ENCODE data around the gene MFAP2.
"Not testable (repeated sequence)": the region's sequence is repeated elsewhere in the genome, so short reads cannot be mapped to it uniquely, and the experiment has no call there.

The MFAP2 gene

GRCh38 chr1:16979475-16980327 lies 719 bp downstream of the MFAP2 start:
- DNase-seq (ENCODE audit: low spot score): peak; percentile 71

GRCh38 chr1:16978567-16979474 lies 1.6 kb downstream of the MFAP2 start:
- peak; percentile 40 for DNase-seq (ENCODE audit: low spot score)

- DNase-seq (ENCODE audit: low spot score): no peak
Observed at GRCh38 chr1:16978139-16978538, 2.3 kb downstream of the MFAP2 start.

- DNase-seq (ENCODE audit: low spot score): no peak
Observed at GRCh38 chr1:16977377-16977776, 3.0 kb downstream of the MFAP2 start.

- no peak for DNase-seq (ENCODE audit: low spot score)
Observed at GRCh38 chr1:16976966-16977365, 3.5 kb downstream of the MFAP2 start.

GRCh38 chr1:16975838-16976237 lies 4.6 kb downstream of the MFAP2 start:
- no peak for DNase-seq (ENCODE audit: low spot score)

GRCh38 chr1:16975211-16975610 lies 5.2 kb downstream of the MFAP2 start:
- no peak for DNase-seq (ENCODE audit: low spot score)

- DNase-seq (ENCODE audit: low spot score): no peak
Observed at GRCh38 chr1:16973215-16973614, 7.2 kb downstream of the MFAP2 start.

GRCh38 chr1:16972189-16972895 lies 8.1 kb downstream of the MFAP2 start:
- no peak for DNase-seq (ENCODE audit: low spot score)

- DNase-seq (ENCODE audit: low spot score): peak; percentile 77
Observed at GRCh38 chr1:16971341-16972188, 8.9 kb downstream of the MFAP2 start.

- no peak for DNase-seq (ENCODE audit: low spot score)
Observed at GRCh38 chr1:16970132-16970910, 10.1 kb downstream of the MFAP2 start.

- DNase-seq (ENCODE audit: low spot score): no peak
Observed at GRCh38 chr1:16969651-16970050, 10.8 kb downstream of the MFAP2 start.

GRCh38 chr1:16969057-16969611 lies 11.3 kb downstream of the MFAP2 start:
- DNase-seq (ENCODE audit: low spot score): no peak

GRCh38 chr1:16968372-16968771 lies 12.0 kb downstream of the MFAP2 start:
- no peak for DNase-seq (ENCODE audit: low spot score)

- DNase-seq (ENCODE audit: low spot score): no peak
Observed at GRCh38 chr1:16967962-16968361, 12.5 kb downstream of the MFAP2 start.

GRCh38 chr1:16967095-16967575 lies 13.3 kb downstream of the MFAP2 start:
- DNase-seq (ENCODE audit: low spot score): no peak

- no peak for DNase-seq (ENCODE audit: low spot score)
Observed at GRCh38 chr1:16966282-16966681, 14.1 kb downstream of the MFAP2 start.

GRCh38 chr1:16965486-16966067 lies 14.8 kb downstream of the MFAP2 start:
- DNase-seq (ENCODE audit: low spot score): no peak

GRCh38 chr1:16964169-16964568 lies 16.3 kb downstream of the MFAP2 start:
- not testable (repeated sequence) for DNase-seq (ENCODE audit: low spot score)

Measured in iPS-NIHi11 (cell line).